HG02571 (cell line): ENCODE results near the gene NIF3L1.
A peak's percentile ranks its signal among the peaks of the same experiment; 100 is the strongest.
"Not testable (repeated sequence)": the region's sequence is repeated elsewhere in the genome, so short reads cannot be mapped to it uniquely, and the experiment has no call there.

ENCODE experiments used
- ATAC-seq: cut with Tn5 transposase; IDR thresholded peaks from one replicate; pipeline ENCODE4 v1.9.1; 2021; ENCODE audit warnings: mild to moderate bottlenecking, moderate library complexity; ENCODE audit not compliant: unreplicated experiment

The NIF3L1 gene

DNA sequence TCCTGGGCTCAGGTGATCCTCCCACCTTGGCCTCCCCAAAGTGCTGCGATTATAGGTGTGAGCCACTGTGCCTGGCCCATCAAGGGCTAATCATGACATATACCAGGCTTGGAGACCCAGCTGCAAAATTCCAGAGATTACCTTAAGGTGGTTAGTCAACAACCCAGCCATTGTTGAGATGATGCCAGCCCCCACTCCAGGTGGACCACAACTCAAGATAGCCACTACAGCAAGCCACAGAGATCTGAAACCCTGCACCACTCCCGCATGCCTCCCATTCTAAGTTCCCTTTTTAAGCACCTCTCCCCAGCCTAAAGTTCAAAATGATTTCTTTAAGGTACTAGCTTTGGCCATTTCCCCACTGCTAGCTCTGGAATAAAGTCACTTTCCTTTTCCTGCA lies 20.2 kb upstream of the NIF3L1 start:
- no peak for ATAC-seq

DNA sequence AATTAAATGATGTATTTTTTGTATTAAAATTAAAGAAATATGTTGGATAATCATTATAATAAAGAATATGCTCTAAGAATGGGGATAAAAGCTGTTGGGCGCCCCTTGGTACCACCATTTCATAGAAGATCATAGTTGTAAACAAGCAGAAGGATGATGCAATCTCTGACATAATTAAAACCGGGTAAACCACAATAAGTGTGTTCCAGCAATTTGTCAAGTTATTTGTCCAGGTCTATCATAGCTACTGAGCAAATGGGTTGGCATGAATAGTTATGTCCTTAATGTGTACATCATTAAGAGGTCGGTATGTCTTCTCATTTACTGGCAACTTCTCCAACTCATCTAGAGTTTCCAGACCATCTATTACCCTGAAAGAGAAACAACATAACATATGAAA lies 18.0 kb upstream of the NIF3L1 start:
- no peak for ATAC-seq

DNA sequence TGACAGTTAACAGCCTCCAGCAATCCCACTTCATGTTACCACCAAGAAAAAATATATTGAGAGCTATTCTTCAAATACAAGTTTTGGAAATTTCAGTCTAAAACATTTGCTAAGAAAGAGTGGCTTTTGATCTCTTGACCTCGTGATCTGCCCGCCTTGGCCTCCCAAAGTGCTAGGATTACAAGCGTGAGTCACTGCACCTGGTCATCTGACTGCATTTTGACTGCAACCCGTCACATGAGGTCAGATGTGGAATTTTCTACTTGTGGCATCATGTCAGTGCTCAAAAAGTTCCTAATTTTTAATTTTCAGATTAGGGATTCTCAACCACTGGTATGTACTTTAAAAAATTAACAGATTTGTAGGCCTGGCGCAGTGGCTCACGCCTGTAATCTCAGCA lies 15.6 kb upstream of the NIF3L1 start:
- ATAC-seq, result no peak

DNA sequence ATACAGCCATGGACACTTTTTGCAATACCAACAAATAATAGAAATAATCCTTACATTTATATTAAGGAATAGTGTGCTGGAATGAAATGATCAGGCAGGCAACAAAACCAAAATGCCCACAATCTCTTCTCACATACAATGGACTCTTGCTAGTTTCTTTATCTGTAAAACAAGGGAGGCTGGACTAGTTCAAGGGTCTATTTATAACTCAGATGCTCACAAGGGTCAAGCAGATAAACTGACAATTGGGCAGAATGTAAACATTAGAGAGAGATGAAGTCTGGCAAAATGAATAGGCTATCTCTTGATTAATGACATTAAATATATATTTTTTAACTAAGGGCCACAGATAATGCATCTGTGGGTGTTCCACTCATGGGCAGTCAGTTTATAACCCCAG lies 11.7 kb upstream of the NIF3L1 start:
- no peak for ATAC-seq

DNA sequence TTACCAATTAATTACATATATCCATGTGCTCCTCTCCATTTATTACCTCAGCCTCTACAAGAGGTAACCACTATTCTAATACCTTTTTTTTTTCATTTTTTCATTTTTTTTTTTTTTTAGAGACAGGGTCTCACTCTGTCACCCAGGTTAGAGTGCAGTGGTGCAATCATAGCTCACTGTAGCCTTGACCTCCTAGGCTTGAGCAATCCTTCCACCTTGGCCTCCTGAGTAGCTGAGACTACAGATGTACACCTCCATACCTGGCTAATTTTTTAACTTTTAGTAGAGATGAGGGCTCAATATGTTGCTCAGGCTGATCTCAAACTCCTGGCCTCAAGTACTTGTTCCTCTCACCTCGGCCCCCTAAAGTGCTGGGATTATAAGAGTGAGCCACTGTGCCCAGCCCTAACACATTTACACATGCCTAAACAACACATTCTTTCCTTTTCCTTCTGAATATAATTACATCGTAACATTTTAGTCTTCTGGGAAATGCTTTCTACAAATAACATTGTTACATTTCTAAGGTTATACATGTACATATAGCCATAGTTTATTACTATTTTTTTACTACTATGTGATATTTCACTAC lies 10.8 kb upstream of the NIF3L1 start:
- ATAC-seq, result no peak

DNA sequence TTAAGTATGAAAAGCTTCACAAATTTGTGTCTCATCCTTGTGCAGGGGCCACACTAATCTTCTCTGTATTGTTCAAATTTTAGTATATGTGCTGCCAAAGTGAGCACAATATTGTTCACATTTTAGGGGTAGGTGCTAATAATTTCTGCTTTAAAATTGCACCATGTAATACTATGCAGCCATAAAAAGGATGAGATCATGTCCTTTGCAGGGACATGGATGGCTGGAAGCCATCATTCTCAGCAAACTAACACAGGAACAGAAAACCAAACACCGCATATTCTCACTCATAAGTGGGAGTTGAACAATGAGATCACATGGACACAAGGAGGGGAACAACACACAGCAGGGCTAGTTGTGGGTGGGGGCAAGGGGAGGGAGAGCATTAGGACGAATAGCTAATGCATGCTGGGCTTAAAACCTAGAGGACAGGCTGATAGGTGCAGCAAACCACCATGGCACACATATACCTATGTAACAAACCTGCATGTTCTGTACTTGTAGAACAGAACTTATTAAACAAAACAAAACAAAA lies 7.4 kb upstream of the NIF3L1 start:
- ATAC-seq, result not testable (repeated sequence)

DNA sequence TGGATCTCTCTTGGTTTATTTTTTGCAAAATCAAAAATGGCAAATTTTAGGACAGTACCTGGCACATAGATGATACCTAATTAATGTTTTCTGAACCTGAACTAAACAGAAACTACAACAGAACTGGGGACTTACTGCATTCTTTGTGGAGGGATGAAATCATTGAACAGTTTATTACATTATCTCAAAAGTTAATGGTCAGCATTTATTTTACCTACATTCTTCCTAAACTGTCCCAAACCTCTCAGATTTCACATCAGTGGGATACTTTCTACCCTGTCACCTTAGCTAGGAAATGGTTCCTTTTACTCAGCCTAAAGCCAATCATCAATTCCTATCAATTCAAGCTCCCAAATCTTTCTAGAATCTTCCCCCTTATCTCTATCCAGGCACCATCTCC lies 10.3 kb downstream of the NIF3L1 start:
- no peak for ATAC-seq

DNA sequence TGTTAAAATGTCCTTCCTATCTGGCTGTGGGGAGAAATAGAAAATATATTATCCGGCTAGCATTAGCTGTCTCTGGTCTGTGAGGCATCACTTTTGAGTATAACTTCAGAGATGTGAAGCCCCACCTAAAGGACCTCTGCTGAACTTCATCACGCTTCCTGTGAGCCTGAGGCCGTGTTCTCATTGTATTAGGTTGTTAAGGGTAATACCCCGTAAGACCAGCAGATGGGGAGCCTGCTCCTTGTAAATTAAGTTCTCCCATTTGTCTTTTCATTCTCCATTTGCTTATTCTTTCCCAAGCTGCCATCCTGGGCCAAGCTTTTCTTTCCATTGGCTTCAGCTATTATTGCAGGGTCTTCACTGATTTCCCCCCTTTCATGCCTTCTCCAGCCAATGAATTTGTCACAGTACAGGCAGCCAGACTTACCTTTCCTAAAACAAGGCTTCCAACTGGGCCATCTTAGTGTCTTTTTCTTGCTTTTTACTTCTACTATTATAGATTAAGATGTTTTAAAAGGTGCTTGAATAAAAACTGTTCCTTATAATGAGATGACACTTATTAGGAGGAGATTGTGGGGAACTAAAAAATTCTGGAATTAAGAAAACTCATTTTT lies 12.4 kb downstream of the NIF3L1 start:
- ATAC-seq, result peak; percentile 96

DNA sequence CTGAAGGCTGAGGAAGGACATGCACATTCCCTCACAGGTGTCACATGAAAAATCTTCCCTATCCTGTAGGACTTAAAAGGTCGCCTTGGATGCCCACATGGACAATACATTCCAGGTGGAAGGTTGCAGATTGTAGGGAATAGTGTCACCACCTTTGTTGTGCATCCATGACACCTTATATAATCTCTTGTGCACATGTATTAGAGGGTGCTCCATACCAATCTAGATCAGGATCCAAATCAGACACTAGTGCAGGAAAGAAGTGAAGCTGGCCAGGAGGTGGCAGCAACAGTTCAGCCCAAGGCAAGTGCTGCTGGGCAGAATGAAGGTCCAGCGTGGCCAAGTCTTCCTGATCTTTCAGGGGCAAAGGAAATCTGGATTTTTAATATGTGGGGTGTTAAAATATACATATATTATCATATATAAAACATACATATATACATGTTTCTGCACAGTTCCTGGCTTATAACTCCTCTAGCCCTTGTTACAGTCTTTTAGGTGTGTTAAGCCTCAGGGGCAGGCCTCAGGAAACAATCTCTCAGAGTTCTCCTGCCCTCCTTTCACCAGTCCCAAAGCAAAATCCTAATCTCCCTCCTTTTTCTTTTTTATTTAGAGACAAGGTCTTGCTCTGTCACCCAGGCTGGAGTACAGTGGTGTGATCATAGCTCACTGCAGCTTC lies 16.6 kb downstream of the NIF3L1 start:
- no peak for ATAC-seq

DNA sequence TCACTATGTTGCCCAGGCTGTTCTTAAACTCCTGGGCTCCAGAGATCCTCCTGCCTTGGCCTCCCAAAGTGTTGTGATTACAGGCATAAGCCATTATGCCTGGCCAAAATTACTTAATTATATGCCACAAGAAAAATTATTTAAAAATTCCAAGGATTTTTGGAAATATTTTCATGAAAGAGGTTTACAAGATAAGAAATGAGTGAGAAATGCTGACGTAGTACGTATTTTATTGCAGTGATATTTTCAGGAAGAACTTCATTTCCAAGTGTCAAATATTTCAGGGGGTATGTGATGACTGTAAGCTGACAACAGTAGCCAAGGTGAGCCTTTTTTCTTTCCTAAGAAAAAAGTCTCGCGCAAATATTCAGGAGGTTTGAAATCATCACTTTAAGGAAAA lies 20.8 kb downstream of the NIF3L1 start:
- ATAC-seq, result no peak

DNA sequence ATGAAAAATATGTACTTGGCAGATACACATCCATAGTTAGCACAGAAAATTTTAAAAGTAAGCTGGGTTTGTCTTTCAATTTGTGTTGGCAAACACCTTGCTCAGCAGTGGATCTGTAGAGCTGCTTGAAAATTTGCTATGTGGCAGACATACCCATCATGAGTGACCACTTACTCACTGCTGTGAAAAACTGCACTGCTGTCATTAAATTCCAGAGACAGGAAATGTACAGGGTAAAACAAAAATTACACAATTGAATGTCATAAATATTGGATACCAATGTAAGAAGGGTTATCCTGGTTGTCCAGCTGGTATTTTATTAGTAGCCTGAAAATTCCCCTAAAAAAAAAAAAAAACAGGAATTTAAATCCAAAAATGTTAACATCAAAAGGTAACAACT lies 24.5 kb downstream of the NIF3L1 start:
- ATAC-seq, result no peak

DNA sequence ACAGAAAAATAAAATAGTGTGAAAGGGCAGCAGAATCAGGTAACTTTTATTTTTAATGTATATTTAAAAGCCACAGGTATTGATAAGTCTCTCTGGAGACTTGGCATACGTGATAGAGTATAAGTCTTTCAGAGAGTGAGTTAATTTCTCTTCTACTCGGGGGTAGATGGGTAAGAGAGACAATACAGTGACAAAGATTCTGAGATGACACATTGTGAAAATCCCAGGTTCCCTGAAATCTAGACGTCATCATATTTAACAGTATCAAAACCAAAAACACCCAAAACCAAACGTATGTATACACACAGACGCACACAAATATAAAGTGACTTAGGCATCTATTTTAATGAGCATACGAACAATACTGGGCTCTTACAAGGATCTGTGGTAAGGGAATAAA lies 33.3 kb downstream of the NIF3L1 start:
- no peak for ATAC-seq

DNA sequence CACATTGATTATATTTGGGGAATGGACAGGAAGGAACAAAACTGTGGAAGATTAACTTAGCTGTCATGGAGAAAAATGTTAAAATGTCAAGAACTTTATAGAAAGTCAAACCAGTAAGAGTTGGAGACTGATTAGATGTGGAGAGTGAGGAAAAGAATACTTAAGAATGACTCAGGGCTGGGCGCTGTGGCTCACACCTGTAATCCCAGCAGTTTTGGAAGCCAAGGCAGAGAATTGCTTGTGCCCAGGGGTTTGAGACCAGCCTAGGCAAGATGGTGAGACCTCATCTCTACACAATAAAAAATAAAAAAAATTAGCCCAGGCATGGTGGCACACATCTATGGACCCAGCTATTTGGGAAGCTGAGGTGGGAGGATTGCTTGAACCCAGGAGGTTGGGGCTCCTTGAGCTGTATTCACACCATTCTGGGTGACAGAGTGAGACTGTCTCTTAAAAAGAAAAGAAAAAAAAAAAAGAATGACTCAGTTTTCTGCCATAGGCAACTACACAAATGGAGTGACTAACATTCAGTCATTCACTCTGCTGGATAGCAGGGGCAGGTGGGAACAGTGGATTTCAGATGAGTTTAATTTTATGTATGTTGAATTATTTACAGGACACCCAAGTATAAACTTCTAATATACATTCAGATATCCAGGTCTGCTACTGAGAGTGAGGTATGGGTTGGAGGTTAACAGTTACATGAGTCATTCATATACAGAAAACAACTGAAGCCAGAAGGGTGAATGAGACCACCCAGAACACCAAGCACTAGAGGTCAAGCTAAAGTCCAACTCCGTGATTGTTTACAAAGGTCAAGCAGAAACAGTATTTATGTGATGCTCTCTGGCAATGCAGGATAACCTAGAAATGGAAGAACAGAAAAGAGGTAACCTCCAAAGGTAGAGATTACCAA lies 40.4 kb downstream of the NIF3L1 start:
- no peak for ATAC-seq

DNA sequence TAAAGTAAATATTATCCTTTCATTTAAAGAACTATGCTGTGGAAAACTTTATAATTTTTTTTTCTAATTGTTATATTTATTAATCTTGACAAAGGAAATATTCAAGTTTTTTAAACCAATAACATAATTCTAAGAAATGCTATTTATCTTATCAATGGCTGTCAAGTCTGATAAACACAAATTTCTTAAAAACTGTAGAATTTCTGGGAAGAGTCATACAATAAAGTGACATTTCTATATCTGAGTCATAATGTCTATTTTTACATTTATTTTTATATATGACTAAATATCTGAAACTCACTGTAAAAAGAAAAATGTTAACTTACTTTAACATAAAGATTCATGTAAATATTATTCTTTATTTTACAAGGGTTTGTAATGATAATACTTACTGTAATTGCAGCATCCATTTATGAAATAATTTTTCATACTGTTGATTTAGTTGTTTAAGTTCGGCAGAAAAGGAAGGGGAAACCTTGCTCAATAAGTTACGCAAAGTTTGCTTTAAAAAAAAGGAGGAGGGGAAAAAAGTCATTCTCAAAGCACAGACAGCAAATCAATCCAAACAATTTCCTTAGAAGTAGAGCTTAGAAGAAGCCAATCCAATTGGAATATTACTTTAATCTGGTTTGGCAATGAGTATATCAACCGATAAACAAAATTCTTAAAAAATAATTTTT lies 41.9 kb downstream of the NIF3L1 start:
- ATAC-seq, result no peak

DNA sequence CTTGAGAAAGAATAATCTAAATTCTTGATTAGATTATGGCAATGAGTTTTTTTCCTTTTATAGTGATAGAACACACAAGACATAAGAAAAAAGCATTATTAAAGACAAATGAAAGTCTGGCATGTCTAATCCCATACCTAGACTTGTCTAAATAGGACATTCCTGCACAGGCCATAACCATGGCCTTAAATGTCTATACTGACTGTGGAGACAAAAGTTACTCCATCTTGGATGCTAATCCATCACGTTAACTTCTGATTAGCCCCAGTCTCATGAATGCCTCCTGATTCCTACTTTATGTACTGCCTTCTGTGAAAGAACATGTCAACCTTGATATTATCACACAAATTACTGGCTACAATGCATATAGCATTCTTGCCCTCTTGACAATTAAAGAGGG lies 50.7 kb downstream of the NIF3L1 start:
- no peak for ATAC-seq

DNA sequence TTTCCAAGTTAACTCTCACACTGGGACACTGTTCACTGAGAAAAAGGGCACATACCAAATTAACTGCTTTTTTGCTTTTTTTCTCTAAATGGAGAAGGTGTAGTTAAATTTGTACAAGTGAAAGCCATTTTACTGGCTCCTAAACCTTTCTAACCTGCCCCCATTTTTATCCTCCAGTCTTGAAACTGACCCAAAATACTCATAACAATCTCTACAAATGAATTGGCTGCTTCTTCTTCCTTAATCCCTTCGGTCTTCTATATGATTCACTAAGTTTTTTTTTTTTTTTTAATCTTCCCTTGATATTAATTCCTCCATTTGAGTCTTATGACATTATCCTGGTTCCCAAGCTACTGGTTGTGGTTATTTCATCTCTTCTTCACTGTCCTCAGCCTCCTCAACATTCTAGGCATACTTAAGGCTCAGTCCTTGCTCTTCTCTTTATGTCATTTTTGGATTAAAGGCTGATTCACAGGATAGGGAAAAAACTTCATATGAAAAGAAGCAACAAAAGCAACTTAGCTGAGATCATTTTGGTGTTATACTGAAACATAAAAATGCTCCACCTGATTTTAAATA lies 54.4 kb downstream of the NIF3L1 start:
- no peak for ATAC-seq

DNA sequence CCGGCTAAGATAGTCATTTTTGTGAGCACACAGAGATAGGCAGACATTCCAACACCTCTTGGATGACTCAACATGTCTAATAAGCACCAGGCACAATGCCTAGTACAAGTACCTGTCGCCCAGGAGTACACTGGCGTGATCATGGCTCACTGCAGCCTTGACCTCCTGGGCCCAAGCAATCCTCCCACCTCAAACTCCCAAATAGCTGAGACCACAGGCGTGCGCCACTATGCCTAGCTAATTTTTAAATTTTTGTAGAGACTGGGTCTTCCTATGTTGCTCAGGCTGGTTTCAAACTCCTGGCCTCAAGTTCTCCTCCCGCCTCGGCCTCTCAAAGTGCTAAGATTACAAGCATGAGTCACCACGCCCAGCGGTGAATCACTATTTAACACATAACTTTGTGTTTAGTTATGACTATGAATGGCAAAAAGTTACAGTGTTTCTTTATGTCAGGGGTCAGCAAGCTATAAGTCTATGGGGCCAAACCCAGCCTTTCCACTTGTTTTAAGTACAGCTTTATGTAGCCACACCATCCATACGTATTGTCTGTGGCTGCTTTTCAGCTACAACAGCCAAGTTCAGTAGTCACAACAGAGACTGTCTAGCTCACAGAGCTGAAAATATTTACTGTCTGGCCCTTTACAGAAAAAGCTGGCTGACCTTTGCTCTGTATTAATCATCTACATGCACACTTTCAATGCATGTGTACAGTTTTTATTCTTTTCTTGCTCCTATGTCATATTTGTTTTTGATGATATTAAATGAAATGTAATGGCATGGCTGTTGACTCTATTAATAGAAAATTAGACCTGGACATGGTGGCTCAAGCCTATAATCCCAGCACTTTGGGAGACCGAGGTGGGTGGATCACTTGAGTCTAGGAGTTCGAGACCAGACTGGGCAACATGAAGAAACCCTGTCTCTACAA lies 55.6 kb downstream of the NIF3L1 start:
- no peak for ATAC-seq

DNA sequence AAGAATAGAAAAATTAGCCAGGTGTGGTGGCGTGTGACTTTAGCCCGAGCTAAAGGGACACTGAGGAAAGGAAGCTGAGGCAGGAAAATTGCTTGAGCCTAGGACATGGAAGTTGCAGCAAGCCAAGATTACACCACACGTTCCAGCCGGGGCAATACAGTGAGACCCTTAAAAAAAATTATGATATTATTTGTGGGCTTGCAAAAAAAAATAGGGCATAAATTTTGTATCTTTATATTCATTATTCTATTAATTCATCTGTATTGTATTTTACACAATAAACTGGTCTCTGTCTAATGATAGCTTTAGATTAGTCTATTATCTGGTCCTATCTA lies 56.2 kb downstream of the NIF3L1 start:
- no peak for ATAC-seq

DNA sequence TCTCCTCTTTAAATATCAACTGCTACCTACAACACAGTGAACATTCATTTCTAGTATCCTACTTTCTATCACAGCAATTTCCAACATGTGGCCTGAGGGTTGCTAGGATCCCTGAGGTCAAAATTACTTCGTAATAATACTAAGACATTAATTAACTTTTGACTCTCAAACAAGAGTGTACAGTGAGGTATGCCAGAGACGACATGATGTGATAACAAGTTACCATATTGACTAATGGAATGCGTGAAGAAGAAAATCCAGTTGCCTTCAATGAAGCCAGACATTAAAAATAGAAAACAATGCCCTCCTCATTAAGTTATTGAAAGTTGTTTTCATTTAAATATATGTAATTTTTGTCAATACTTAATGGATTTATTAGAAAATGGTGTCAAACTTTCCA lies 61.2 kb downstream of the NIF3L1 start:
- ATAC-seq, result no peak
